SK-N-SH (cell line): ENCODE data around the gene TRPV6.

Experiments
- EP300 ChIP-seq, 2 experiments: IDR thresholded peaks; 2 replicates each; pipeline versions ENCODE4 v1.4.0 to v1.6.1; 2012; ENCODE audit warnings: borderline replicate concordance in 1 of 2, low read depth in 1 of 2, low read length in 1 of 2
- GATA2 ChIP-seq: sonication (generic); formaldehyde crosslinking; IDR thresholded peaks from 2 replicates; pipeline ENCODE4 v1.5.0; 2020; ENCODE audit warnings: mild to moderate bottlenecking, missing genetic modification reagents
- MXI1 ChIP-seq: IDR thresholded peaks from 2 replicates; pipeline ENCODE4 v1.6.1; 2012; ENCODE audit warnings: mild to moderate bottlenecking, low read depth, low read length, improper control_type of control experiment
- NRF1 ChIP-seq: IDR thresholded peaks from 2 replicates; pipeline ENCODE4 v1.6.1; 2012; ENCODE audit warnings: low read depth, mild to moderate bottlenecking, low read length
- RCOR1 ChIP-seq: fragments of 150-350 bp; IDR thresholded peaks from 2 replicates; pipeline ENCODE4 v1.6.1; 2017; ENCODE audit warnings: antibody characterized with exemption, low read length
- SIN3A ChIP-seq: IDR thresholded peaks from 2 replicates; pipeline ENCODE4 v1.6.1; 2012; ENCODE audit warnings: low read depth, mild to moderate bottlenecking, low read length, moderate library complexity, borderline replicate concordance
- TAF1 ChIP-seq: IDR thresholded peaks from 2 replicates; pipeline ENCODE4 v1.6.1; 2012; ENCODE audit warnings: low read depth, mild to moderate bottlenecking, low read length, moderate library complexity, borderline replicate concordance
- TF ChIP-seq, protein P1 (sequence below): fragments of 200-600 bp; sonication (generic); IDR thresholded peaks from 2 replicates; pipeline ENCODE4 v1.6.1; 2017; ENCODE audit warnings: antibody characterized with exemption, mild to moderate bottlenecking, moderate library complexity
- TF ChIP-seq, protein P2 (sequence below): IDR thresholded peaks from 2 replicates; pipeline ENCODE4 v1.4.0; 2012; ENCODE audit warnings: low read depth, borderline replicate concordance

DNA sequence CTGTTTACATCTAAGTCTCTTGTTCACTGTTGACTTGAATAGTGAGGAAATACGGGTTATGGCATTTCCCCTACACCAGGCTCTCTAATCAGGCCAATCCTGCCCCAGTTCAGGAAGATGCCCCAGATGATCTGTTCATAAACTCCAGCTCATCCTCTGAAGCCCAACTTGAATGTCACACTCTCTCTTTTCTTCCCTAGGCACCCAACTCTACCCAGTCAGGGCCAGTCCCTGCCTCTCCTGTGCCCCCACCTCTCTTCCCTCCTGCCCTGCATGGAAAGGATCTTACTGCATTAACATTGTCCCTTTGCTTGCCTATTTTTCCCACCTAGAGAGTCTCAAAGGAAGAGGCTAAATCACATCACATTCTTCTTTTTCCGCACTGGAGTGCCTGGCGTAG lies 10.6 kb upstream of the TRPV6 start:
- TF ChIP-seq NRF1 (no peak), TAF1 (no peak), SIN3A (no peak), MXI1 (no peak), EP300 (IDR thresholded peaks at IDR 0.05; ENCODE audit: borderline replicate concordance in 1 of 2, low read depth in 1 of 2, low read length in 1 of 2) (no peak), GATA2 (no peak), RCOR1 (no peak)
- TF ChIP-seq, protein P1, sequence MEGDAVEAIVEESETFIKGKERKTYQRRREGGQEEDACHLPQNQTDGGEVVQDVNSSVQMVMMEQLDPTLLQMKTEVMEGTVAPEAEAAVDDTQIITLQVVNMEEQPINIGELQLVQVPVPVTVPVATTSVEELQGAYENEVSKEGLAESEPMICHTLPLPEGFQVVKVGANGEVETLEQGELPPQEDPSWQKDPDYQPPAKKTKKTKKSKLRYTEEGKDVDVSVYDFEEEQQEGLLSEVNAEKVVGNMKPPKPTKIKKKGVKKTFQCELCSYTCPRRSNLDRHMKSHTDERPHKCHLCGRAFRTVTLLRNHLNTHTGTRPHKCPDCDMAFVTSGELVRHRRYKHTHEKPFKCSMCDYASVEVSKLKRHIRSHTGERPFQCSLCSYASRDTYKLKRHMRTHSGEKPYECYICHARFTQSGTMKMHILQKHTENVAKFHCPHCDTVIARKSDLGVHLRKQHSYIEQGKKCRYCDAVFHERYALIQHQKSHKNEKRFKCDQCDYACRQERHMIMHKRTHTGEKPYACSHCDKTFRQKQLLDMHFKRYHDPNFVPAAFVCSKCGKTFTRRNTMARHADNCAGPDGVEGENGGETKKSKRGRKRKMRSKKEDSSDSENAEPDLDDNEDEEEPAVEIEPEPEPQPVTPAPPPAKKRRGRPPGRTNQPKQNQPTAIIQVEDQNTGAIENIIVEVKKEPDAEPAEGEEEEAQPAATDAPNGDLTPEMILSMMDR, result no peak
- TF ChIP-seq, protein P2, sequence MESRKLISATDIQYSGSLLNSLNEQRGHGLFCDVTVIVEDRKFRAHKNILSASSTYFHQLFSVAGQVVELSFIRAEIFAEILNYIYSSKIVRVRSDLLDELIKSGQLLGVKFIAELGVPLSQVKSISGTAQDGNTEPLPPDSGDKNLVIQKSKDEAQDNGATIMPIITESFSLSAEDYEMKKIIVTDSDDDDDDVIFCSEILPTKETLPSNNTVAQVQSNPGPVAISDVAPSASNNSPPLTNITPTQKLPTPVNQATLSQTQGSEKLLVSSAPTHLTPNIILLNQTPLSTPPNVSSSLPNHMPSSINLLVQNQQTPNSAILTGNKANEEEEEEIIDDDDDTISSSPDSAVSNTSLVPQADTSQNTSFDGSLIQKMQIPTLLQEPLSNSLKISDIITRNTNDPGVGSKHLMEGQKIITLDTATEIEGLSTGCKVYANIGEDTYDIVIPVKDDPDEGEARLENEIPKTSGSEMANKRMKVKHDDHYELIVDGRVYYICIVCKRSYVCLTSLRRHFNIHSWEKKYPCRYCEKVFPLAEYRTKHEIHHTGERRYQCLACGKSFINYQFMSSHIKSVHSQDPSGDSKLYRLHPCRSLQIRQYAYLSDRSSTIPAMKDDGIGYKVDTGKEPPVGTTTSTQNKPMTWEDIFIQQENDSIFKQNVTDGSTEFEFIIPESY, result no peak
